HepG2 (cell line): ENCODE results near the gene MTURN. TPM values are rescaled to one million over a fixed set of nuclear protein-coding genes. Genes with fewer than 3 reads are reported as not detected.

Source experiments
- AGO2 ChIP-seq: fragments of 200-400 bp; formaldehyde crosslinking; optimal IDR thresholded peaks from 2 replicates; pipeline ENCODE3; 2017; ENCODE audit warnings: mild to moderate bottlenecking, low read depth, low read length, moderate library complexity
- ATF7 ChIP-seq, 2 experiments: fragments of 450-650 bp in 1 of 2; sonication (generic) in 1 of 2; formaldehyde crosslinking in 1 of 2; IDR thresholded peaks; 2 replicates each; pipeline versions ENCODE4 v1.4.0 to v1.6.1; 2016 to 2020; ENCODE audit warnings: antibody characterized with exemption in 1 of 2, mild to moderate bottlenecking in 1 of 2, missing genetic modification reagents in 1 of 2
- ATM ChIP-seq: fragments of 450-650 bp; IDR thresholded peaks from 2 replicates; pipeline ENCODE4 v1.7.1; 2017; ENCODE audit warnings: mild to moderate bottlenecking, borderline replicate concordance
- GATAD2A ChIP-seq: IDR thresholded peaks from 2 replicates; pipeline ENCODE4 v1.6.1; 2016
- GPN1 ChIP-seq: sonication (generic); formaldehyde crosslinking; IDR thresholded peaks from 2 replicates; pipeline ENCODE4 v1.5.1; 2020; ENCODE audit warnings: missing genetic modification reagents, borderline replicate concordance
- KAT8 ChIP-seq: IDR thresholded peaks from 2 replicates; pipeline ENCODE4 v1.6.1; 2016; ENCODE audit warnings: missing genetic modification reagents, missing compliant biosample characterization
- NFYB ChIP-seq: sonication (generic); formaldehyde crosslinking; IDR thresholded peaks from 2 replicates; pipeline ENCODE4 v1.4.0; 2020; ENCODE audit warnings: missing genetic modification reagents
- POGK ChIP-seq: sonication (generic); formaldehyde crosslinking; conservative IDR thresholded peaks from 2 replicates; pipeline ENCODE4 v1.8.0; 2022; ENCODE audit warnings: mild to moderate bottlenecking, moderate library complexity, missing genetic modification reagents
- SIN3A ChIP-seq: IDR thresholded peaks from 2 replicates; pipeline ENCODE4 v1.6.1; 2011; ENCODE audit warnings: low read depth, mild to moderate bottlenecking, control low read depth, low read length, borderline replicate concordance
- TEAD3 ChIP-seq: optimal IDR thresholded peaks from 2 replicates; pipeline ENCODE3; 2016; ENCODE audit warnings: borderline replicate concordance
- UBTF ChIP-seq: sonication (generic); formaldehyde crosslinking; IDR thresholded peaks from 2 replicates; pipeline ENCODE4 v1.4.0; 2020; ENCODE audit warnings: mild to moderate bottlenecking, missing genetic modification reagents
- ZBTB21 ChIP-seq: sonication (generic); formaldehyde crosslinking; IDR thresholded peaks from 2 replicates; pipeline ENCODE4 v1.4.0; 2020; ENCODE audit warnings: missing genetic modification reagents
- ZFY ChIP-seq: sonication (generic); formaldehyde crosslinking; IDR thresholded peaks from 2 replicates; pipeline ENCODE4 v1.4.0; 2020; ENCODE audit warnings: missing genetic modification reagents
- ZHX2 ChIP-seq, 2 experiments: sonication (generic) in 1 of 2; formaldehyde crosslinking in 1 of 2; IDR thresholded peaks; 2 replicates each; pipeline versions ENCODE4 v1.6.1 to v1.9.0; 2014 to 2022; ENCODE audit warnings: antibody characterized with exemption in 1 of 2, borderline replicate concordance in 1 of 2, inconsistent platforms in 1 of 2, low read depth in 1 of 2, missing genetic modification reagents in 1 of 2
- ZSCAN20 ChIP-seq: sonication (generic); formaldehyde crosslinking; IDR thresholded peaks from 2 replicates; pipeline ENCODE4 v1.4.0; 2020; ENCODE audit warnings: missing genetic modification reagents, mild to moderate bottlenecking, borderline replicate concordance
- polyA plus RNA-seq, 8 experiments: library from polyadenylated mRNA; depleted of rRNA in 3 of 8; stranded (reverse) in 7 of 8; unstranded in 1 of 8; fragments of >200 nt; fragmentation: Illumina TruSeq in 4 of 8; extraction: Trizol in 4 of 8; gene quantifications; 2 replicates each; pipeline versions ENCODE4 v1.2.1 to v1.2.3, GENCODE V29; 2011 to 2016; ENCODE audit warnings: low read depth in 4 of 8, missing spikeins in 1 of 8, mixed read lengths in 1 of 8; ENCODE audit not compliant: insufficient read depth in 1 of 8
- total RNA-seq, 5 experiments: library from RNA; depleted of rRNA; stranded (reverse); fragments of >200 nt; fragmentation: Illumina TruSeq; extraction: Trizol; gene quantifications; 2 replicates each; pipeline ENCODE4 v1.2.3, GENCODE V29; 2016; ENCODE audit warnings: low read depth in 1 of 5

Gene MTURN
- total and polyA plus RNA-seq, 2 of the 13 experiments (the other 11 are each of a cell fraction or from before 2014, with no cell fraction given), result 5.7 to 7.2 TPM

GRCh38 chr7:30134611-30135300, at the start of gene MTURN (continued):
- TF ChIP-seq ZHX2 (IDR thresholded peaks at IDR 0.05; ENCODE audit: low read depth), result peak; percentile 99
- TF ChIP-seq ZHX2 (CRISPR knock-in tag; IDR thresholded peaks at IDR 0.05; ENCODE audit: borderline replicate concordance), result no peak
- peak; percentile 44; the same call in 1 of the 2 replicates for TF ChIP-seq SIN3A
- TF ChIP-seq NFYB (CRISPR knock-in tag), result peak; percentile 89
- TF ChIP-seq ZFY, result peak; percentile 57
- TF ChIP-seq KAT8 (CRISPR knock-in tag), result 0 out of 2 replicates have a peak, but pooled peaks have one; percentile 25
- TF ChIP-seq ZBTB21, result peak; percentile 98
- TF ChIP-seq ATM, result no peak
- TF ChIP-seq AGO2, result peak; percentile 30
- TF ChIP-seq GPN1, result no peak
- 0 out of 2 replicates have a peak, but pooled peaks have one; percentile 26 for TF ChIP-seq POGK (CRISPR knock-in tag)
- peak; percentile 10; the same call in 1 of the 2 replicates for TF ChIP-seq UBTF
- peak; percentile 51; the same call in 1 of the 2 replicates for TF ChIP-seq GATAD2A (CRISPR knock-in tag)
- no peak for TF ChIP-seq ZSCAN20 (CRISPR knock-in tag)
- peak; percentile 72 for TF ChIP-seq TEAD3 (CRISPR knock-in tag)
- TF ChIP-seq ATF7 (IDR thresholded peaks at IDR 0.05), result peak; percentile 96
- no peak for TF ChIP-seq ATF7 (CRISPR knock-in tag; IDR thresholded peaks at IDR 0.05)
